ENCODE data around the gene SYNC.
A peak's percentile ranks its signal among the peaks of the same experiment; 100 is the strongest.
"Not testable (repeated sequence)": the region's sequence is repeated elsewhere in the genome, so short reads cannot be mapped to it uniquely, and the experiment has no call there.

SYNC gene

DNA sequence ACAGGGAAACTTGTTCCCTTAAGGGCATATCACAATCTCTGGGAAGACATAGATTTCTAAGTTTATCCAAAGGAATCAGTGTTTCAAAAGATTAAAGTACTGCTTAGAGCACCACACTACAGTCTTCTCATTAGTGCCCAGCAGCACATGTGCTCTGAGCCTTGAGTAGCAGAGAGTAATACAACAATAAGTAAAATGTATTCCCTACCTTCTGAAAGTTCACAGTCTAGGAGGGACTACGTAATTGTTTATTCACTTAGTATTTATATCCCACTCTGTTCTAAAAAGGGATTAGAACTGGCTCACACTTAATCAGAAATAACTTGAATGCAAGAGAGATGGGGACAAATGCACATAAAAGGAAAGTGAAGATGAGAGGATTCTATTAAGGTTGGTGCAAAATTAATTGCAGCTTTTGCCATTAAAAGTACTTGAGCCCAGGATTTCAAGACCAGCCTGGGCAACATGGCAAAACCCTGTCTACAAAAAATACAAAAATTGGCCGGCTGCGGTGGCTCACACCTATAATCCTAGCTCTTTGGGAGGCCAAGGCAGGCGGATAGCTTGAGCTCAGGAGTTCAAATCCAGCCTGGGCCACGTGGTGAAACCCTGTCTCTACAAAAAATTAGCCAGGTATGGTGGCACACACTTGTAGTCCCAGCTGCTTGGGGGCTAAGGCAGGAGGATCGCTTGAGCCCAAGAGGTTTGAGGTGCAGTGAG lies 9.0 kb downstream of the SYNC start:
- no peak for DNase-seq (ENCODE audit: low read depth, low spot score)

DNA sequence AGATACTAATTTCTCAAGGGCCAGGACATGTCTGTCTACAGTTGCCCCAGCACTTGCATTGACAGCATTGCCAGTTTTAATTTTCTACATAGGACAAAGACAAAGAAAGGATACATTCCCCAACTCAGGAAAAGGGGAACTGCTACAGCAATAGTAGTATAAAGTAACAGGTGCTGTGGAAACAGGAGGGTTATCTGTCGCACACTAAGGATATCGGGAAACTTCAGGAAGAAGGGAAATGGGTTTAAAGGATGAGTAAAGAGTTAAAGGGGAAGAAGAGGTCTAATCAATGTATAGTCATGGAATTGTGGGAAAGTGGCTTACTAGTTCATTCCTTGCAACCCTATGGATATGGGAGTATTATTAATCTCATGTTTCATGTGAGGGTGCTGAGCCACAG lies 16.2 kb downstream of the SYNC start:
- no peak for DNase-seq (ENCODE audit: low read depth, low spot score)

DNA sequence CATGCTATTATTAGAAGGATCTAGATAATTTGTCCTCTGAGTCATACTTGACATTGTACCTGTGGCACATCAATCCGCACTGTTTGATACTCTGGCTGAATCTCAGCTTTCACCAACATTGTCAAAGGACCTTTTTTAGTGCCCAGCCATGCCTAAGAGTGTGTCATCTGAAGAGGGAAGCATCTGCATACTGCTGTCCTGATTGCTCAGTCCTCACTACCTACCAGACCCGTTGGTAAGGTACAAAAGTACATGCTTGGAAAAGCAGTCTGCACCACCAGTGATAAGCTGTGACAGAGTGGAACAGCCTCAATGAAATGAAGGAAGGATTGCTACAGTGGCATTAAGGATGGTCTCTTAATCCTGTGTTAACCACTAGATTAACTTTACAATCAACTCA lies 17.1 kb downstream of the SYNC start:
- no peak for DNase-seq (ENCODE audit: low read depth, low spot score)

DNA sequence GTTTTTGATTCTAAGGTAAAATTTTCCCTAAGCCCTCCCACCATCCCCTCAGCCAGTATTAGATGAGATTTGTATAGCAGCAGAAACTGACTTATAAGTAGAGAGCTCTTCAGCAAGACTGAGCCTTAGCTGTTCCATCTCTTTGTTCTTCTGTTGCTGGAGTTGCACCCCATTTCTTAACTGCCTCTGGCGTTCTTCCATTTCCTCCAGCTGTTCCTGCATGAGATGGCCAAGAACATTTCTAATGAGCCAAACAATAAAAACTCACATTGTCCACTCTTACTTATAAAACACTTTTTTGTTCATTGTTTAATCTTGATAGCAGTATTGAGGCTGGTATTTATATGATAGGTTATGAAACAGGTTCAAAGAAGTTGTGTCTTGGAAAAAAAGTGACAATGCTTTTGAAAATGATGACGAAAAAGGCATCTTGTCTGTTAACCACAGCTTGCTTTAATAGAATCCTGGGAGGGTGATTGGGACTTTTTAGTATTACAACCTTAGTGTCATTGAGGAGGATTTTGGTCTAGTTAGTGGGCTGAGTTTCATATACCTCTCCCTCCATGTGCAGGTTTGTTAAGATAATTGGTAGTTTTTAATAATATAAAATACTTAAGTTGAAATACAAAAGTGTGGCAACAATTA lies 18.3 kb downstream of the SYNC start:
- no peak for DNase-seq (ENCODE audit: low read depth, low spot score)

DNA sequence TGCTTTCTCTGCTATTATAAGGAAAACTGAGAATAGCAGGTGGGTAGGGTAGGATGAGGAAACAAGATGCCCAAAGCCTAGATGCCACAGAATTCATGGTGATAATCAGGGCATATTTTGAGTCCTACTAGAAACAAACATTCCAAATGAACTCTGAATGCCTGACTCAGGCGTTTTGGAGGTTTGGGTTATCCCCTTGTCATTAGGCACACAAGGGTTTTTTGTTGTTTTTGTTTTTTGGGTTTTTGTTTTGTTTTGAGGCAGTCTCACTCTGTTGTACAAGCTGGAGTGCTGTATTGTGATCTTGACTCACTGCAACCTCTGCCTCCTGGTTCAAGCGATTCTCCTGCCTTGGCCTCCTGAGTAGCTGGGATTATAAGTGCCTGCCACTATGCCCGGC lies 19.2 kb downstream of the SYNC start:
- no peak for DNase-seq (ENCODE audit: low read depth, low spot score)

DNA sequence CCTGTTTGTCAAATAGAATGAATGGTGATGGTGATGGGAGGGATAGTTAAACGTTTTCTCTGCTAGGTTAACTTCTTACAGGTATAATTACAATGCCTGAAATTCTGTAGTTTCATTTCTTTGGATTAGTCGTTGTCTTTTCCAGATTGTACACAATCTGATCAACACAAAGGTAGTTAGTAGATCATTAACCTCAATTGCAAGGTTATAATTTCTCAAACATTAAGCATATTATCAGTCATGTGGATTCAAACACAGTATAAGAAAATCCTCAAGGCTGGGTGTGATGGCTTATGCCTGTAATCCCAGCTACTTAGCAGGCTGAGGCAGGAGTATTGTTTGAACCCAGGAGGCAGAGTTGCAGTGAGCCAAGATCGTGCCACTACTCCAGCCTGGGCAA lies 20.6 kb downstream of the SYNC start:
- DNase-seq (ENCODE audit: low read depth, low spot score) = no peak

DNA sequence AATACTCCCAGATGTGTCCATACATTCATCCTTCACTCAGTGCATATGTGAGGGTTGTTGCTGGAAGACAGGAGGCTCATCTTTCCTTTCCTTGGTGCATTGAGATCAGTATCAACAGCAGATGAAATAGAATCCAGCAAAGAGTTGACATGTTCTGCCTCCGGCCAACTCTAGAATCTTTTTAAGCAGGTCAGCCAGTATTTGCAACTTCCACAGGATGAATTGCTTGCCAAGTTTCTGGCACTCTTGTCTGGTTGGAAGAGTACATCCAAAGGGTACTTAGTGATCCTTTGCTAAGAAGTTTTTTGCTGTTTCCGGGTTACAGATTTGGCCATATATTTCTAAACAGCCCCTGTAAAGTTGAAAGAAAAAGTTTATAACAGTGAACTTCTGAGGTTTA lies 21.1 kb downstream of the SYNC start:
- DNase-seq (ENCODE audit: low read depth, low spot score) = peak; percentile 36

DNA sequence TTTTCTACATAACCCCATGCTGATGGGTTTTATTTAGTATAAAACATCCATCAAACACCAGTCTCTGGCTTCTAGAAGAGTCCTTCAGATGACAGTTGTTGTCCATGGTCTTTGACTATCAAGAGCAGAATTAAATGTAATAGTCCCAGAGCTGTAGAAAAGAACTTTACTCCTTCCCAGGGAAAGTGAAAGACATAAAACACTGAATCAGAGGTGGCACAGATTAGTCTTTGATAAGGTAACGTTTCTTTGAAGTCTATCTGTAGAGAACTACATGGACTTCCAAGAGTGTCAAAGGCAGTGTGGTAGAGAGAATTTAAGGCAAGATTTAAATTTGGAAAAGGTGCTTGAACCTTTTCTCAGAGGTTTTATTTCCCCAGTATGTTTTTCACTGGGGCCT lies 21.9 kb downstream of the SYNC start:
- DNase-seq (ENCODE audit: low read depth, low spot score) = no peak

DNA sequence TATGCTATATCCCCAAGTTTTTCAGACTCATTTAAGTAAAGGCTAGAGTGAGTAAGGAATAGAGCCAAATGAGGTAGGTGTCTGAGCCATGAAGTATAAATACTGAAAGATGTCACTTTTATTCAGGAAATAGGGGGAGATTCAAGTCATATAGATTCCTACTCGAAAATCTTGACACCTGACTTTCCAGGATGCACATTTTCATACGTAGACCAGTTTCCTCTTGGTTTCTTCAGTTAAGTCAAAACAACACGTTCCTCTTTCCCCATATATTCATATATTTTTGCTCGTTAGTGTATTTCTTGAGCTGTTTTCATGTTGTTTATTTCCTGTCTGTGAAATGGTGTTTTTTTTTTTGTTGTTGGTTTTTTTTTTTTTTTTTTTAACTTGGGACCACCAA lies 22.6 kb downstream of the SYNC start:
- DNase-seq (ENCODE audit: low read depth, low spot score) = not testable (repeated sequence)

DNA sequence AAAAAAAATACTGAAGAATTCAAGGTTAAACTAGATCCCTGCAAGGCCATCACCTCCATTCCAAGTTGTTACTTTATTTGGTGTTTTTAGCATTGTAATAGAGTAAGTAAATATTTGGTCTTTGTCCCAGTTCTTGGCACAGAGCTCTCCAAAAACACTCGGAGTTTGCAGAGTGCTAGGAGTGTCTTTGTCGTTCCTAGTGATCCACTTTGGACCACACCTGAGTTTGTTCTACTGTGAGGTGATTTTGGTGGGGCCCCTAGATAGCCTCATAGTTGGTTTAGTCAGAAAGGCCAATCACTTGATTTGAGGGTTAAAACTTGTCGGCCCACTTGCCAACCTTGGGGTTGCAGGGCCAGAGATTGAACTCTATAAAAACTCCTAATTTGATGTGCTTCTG lies 25.6 kb downstream of the SYNC start:
- no peak for DNase-seq (ENCODE audit: low read depth, low spot score)

DNA sequence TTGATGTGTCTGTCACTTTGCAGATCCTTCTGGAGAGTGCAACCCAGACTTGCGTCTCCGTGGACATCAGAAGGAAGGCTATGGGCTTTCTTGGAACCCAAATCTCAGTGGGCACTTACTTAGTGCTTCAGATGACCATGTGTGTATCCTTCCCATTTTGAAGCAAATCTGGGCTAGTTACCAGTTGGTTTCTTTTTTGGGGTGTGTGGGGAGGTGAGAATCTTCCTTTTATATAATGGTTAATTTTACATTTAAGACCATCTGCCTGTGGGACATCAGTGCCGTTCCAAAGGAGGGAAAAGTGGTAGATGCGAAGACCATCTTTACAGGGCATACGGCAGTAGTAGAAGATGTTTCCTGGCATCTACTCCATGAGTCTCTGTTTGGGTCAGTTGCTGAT lies 33.9 kb downstream of the SYNC start:
- DNase-seq (ENCODE audit: low read depth, low spot score) = not testable (repeated sequence)

DNA sequence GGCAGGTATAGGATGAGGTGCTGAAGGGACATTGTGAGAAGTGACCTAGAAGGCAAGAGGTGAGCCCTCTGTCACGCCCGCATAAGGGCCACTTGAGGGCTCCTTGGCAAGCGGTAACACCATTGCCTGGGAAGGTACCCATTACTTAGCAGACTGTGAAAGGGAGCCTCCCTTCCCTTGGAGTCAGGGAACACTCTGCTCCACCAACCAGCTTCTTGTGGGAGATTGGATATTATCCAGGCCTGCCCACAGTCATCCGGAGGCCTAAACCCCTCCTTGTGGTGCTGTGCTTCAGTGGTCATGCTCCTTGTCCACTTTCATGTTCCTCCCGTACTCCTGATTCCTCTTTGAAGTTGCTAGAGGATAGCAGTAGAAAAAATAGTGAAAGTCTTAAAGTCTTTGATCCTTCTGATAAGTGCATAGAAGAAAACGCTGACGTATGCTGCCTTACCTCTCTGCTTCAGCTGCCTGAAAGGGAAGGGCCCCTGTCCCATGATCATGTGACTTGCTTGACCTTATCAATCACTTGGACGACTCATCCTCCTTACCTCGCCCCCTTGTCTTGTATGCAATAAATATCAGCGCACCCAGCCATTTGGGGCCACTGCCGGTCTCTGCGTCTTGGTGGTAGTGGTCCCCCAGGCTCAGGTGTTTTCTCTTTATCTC lies 35.5 kb downstream of the SYNC start:
- peak; percentile 44 for DNase-seq (ENCODE audit: low read depth, low spot score)

DNA sequence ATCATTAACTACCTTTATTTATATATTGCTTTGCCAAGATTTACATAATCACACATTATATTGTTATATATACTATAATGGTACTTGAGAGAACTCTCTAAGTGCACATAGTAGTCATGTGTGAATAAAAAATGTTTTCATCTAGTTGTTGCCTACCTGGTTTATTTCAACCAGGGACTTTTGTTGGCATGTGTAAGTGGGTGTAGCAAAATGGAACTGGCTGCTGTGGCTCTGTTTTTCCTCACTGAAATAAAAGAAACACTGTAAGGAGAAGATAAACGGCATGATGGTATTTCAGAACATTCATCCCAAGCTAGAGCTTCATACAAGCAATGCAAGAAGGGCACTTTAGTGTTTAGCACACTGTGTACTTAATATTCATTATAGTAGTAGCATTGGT lies 36.7 kb downstream of the SYNC start:
- no peak for DNase-seq (ENCODE audit: low read depth, low spot score)

DNA sequence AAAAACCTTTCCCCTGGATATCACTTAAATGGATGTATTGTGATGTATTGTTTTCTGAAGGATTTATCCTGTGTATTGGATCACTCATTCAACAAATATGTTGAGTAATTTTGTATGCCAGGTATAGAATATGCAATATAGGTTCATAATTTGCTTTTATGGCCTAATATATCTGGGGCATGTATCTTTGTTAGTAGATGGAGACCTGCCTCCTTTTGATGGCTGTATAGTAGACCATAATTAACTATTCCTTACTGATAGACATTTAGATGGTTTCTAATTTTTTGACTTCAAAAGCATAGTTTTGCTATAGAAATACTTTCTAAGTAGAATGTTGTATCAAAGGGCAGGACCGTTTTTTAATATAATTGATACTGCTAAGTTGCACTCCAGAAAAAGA lies 43.0 kb downstream of the SYNC start:
- no peak for DNase-seq (ENCODE audit: low read depth, low spot score)

DNA sequence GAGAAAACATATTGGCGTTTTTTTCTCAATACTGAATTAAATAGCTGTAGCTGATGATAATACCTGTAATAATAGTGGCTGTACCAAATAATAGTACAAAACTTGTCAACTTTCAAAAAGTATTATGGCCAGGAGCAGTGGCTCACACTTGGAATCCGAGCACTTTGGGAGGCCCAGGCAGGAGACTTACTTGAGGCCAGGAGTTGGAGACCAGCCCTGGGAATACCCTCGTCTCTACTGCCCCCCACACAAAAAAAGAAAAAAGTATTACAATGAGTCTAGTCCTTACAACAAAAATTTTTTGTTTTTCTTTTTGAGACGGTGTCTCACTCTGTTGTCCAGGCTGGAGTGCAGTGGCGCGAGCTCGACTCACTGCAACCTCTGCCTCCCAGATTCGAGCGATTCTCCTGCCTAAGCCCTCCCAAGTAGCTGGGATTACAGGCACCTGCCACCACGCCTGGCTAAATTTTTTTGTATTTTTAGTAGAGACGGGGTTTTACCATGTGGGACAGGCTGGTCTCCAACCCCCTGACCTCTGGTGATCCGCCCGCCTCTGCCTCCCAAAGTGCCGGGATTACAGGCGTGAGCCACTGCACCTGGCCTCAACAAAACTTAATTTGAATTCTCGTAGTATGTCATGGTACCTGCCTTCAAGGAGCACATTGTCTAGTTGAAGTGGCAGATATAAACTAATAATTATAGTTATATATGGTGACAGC lies 50.2 kb downstream of the SYNC start:
- DNase-seq (ENCODE audit: low read depth, low spot score) = no peak

DNA sequence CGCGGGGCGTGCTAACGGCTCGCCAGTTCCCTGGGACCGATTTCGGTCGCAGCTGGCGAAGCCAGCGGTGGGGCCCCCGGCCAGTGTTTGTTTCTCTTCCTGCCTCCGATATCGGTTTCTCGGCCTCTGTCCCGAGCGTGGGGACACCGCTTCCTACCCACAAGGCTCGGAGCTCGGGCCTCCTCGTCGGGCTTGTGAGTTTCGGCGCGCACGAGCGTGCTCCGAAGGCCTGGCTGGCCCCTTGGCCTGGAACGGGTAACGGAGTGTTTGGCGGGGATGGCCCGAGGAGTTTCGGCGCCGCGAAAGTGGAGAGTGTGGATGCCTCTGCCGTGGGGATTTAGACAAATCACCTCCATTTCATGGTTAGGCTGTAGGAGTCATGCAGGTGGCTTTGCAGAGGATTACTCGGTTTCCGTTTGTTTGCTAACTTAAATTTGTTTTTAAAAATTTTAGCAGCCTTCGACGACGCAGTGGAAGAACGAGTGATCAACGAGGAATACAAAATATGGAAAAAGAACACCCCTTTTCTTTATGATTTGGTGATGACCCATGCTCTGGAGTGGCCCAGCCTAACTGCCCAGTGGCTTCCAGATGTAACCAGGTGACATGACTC lies 51.0 kb downstream of the SYNC start:
- no peak for DNase-seq (ENCODE audit: low read depth, low spot score)

DNA sequence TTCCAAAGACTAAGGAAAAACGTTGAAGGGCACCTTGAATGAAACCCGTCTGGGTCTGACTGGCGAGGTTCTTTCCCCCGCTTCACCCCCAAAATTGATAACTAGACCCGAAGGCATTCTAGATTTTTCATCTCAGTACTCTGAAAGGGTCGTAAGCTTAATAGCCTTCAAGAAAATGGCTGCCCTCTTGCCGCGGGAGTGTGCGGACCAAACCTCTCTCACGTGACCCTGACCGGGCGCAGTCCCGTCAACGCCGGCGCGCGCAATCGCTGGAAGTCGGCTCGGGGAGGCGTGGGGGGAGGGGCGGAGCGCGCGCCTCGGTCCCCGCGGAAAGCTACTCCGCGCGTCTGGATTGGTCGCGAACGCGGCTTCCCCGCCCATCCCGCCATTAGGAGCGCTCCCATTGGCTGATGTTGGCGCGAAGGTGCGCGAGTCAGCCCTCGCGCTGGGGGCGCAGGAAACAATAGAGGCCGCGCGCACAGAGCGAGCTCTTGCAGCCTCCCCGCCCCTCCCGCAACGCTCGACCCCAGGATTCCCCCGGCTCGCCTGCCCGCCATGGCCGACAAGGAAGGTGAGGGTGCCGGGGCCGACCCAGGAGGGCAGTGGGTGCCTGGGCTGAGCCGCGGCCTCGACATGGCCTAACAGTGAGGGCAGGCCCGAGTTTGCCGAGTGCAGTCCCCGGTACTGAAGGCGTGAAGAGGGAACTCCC lies 51.7 kb downstream of the SYNC start, which contains the start of gene RBBP4:
TSS of gene RBBP4 (plus strand) at position 457 of the 709 bp plus-strand sequence. CDS start at position 556, 99 bp downstream.
- DNase-seq (ENCODE audit: low read depth, low spot score) = peak; percentile 99

DNA sequence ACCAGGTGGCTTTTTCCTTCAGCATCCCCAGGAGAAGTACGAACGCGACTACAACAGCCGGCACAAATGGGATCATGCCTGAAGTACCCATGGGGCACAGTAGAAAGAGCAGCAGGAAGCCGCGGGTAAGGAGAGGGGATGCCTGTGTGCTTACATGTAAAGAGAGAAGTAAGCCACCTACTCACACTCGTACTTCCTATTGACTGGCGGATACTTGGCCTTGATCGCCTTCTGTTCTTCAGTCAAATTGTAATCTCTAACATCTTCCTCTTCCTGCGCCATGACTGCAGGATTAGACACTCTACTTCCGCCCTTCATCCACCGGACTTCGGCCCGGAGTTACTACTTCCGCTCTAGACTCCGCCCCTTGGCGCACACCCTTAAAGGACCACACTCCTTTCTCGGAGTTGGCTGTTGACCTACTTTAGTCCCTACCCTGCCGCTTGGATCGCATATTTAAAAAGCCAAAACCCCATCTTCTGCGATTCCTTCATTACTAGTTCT lies 52.3 kb downstream of the SYNC start, which contains the start of gene ZBTB8OS:
TSS of gene ZBTB8OS (minus strand) at position 303 of the 504 bp plus-strand sequence. CDS start at position 282, 21 bp downstream.
- peak; percentile 95 for DNase-seq (ENCODE audit: low read depth, low spot score)

DNA sequence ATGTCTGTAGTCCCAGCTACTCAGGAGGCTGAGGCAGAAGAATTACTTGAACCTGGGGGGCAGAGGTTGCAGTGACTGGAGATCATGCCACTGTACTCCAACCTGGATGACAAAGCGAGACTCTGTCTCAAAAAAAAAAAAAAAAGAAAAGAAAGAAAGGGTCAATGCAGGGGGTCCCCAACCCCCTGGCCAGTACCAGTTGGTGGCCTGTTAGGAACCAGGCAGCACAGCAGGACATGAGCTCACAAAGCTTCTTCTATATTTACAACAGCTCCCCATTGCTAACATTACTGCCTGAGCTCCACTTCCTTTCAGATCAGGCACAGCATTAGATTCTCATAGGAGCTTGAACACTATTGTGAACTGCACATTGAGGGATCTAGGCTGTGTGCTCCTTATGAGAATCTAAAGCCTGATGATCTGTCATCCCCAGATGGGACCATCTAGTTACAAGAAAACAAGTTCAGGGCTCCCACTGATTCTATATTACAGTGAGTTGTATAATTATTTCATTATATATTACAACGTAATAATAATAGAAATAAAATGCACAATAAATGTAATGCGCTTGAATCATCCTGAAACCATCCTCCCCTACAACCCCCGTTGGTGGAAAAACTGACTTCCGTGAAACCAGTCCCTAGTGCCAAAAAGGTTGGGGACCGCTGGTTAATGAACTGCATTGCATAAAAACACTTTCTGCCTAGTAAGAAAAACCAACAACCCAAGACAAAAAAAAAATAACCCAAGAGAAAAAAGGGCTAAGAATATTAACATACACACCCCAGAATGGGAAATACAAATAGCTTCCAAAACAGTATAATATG lies 55.0 kb downstream of the SYNC start:
- no peak for DNase-seq (ENCODE audit: low read depth, low spot score)

DNA sequence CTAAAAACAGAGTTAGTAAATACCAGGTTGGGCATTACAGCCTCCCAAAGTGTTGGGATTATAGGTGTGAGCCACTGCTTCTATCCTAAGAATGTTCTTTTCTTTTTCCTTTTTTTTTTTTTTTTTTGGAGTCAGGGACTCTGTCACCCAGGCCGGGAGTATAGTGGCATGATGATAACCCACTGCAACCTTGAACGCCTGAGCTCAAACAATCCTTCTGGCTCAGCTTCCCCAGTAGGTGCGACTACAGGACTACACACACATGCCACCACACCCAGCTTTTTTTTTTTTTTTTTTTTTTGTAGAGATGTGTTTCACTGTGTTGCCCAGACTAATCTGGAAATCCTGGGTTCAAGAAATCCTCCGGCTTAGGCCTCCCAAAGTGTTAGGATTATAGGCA lies 58.1 kb downstream of the SYNC start:
- DNase-seq (ENCODE audit: low read depth, low spot score) = no peak

Measured in astrocyte of the hippocampus (primary cell).